ENCODE data around the gene WNT8B. TPM values are rescaled to one million over a fixed set of nuclear protein-coding genes. Genes with fewer than 3 reads are reported as not detected.
A peak's percentile ranks its signal among the peaks of the same experiment; 100 is the strongest.

WNT8B gene
- total and polyA plus RNA-seq, 10 of the 15 experiments (the other 5 are each of a cell fraction or from before 2014, with no cell fraction given), result not detected

DNA sequence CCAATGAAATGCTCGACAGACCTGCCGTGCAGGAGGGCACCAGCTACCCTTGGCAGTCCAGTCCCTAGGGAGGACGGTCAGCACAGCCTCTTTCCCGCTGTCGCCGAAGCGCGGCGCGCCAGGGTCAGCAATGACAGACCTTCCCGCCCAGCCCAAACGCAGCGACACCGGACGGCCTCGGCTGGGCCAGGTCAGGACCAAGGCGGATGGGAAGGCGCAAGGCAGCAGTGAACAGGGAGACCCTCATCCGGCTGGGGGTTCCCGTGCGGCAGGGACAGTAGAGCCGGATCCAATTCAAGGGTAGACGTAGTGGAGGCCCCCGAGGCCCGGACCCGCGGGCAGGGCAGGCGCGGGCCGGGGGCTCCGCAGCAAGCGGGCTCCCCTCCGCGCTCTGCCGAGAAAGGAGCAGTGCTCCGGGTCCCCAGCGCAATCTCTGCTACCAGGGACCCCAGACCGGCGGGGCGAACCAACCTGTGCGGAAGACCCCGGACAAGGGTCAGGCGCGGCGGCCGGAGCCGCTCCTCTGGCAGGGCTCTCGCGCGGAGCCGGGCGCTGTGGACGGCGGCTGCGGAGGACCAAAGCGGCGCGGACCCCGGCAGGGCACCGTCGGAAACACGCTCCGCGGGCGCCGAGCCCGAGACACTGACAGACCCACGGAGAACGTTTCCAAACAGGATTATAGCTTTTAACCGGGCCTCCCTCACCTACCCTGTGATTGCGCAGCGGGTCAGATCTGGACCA, 56.7 kb downstream of the WNT8B start, which contains the start of gene SEC31B:
Gene SEC31B (minus strand): TSS at position 551 of the 741 bp plus-strand sequence. CDS start 2,909 bp downstream, outside the sequence.
- no peaks in the 10 kb centered on the region for H3K27me3 ChIP-seq (replicated peaks in 1 of 2; ENCODE audit: control insufficient read depth in 2 of 2, insufficient read depth in 2 of 2, low read length in 1 of 2)
- no peaks in the 10 kb centered on the region for H3K9me3 ChIP-seq (replicated peaks; ENCODE audit: control insufficient read depth, insufficient read depth, low read length)
- H3K79me2 ChIP-seq (ENCODE audit: control insufficient read depth, insufficient read depth, low read length), result no peaks in the 10 kb centered on the region
- in situ Hi-C loops (cut with MboI), result no loop called here
- DNase-seq (ENCODE audit: low read depth, low spot score) (no peak), FAIRE-seq (no peak), ATAC-seq (peak; percentile 23)
- POLR2A ChIA-PET, result no interaction called here
- WGBS (ENCODE audit: insufficient coverage, insufficient replicate concordance, low lambda C conversion rate, missing lambda C conversion rate), result 89% methylated on average over 59 of the region's 72 CpGs
- H3K9ac ChIP-seq (ENCODE audit: control insufficient read depth, insufficient read depth, low read length), result no peak within 1 kb of the TSS
- intact Hi-C loops (cut with micrococcal nuclease; ENCODE audit: unreplicated experiment), result no loop called here
- SMC1A ChIA-PET (ENCODE audit: uncharacterized antibody, unreplicated experiment), result interaction anchor here (0.5 to 3.8 kb wide), 17 partner anchors 8 to 673 kb away, joined by 3 to 23 read pairs (median 5); partner anchors contain the start of gene HIF1AN
- TF ChIP-seq SMAD5 (IDR thresholded peaks at IDR 0.05; ENCODE audit: low read depth) (no peak), POLR2A (IDR thresholded peaks at IDR 0.05; ENCODE audit: low read depth, low read length) (peak; percentile 50), CBX3 (IDR thresholded peaks at IDR 0.05; ENCODE audit: borderline replicate concordance, low read depth) (no peak), MXI1 (IDR thresholded peaks at IDR 0.05; ENCODE audit: low read depth, low read length) (no peak), TAF1 (IDR thresholded peaks at IDR 0.05; ENCODE audit: borderline replicate concordance, low read depth, low read length) (no peak), MYC (IDR thresholded peaks at IDR 0.05; ENCODE audit: insufficient read depth, insufficient read length, insufficient replicate concordance, low read length, severe bottlenecking) (no peak), POLR2AphosphoS5 (IDR thresholded peaks at IDR 0.05; ENCODE audit: low read length) (no peak), CHD2 (IDR thresholded peaks at IDR 0.05; ENCODE audit: borderline replicate concordance, low read depth, low read length) (no peak)
- TF ChIP-seq, protein P1, sequence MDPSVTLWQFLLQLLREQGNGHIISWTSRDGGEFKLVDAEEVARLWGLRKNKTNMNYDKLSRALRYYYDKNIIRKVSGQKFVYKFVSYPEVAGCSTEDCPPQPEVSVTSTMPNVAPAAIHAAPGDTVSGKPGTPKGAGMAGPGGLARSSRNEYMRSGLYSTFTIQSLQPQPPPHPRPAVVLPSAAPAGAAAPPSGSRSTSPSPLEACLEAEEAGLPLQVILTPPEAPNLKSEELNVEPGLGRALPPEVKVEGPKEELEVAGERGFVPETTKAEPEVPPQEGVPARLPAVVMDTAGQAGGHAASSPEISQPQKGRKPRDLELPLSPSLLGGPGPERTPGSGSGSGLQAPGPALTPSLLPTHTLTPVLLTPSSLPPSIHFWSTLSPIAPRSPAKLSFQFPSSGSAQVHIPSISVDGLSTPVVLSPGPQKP (IDR thresholded peaks at IDR 0.05; ENCODE audit: low read depth, low read length), result no peak
- TF ChIP-seq, protein P2, sequence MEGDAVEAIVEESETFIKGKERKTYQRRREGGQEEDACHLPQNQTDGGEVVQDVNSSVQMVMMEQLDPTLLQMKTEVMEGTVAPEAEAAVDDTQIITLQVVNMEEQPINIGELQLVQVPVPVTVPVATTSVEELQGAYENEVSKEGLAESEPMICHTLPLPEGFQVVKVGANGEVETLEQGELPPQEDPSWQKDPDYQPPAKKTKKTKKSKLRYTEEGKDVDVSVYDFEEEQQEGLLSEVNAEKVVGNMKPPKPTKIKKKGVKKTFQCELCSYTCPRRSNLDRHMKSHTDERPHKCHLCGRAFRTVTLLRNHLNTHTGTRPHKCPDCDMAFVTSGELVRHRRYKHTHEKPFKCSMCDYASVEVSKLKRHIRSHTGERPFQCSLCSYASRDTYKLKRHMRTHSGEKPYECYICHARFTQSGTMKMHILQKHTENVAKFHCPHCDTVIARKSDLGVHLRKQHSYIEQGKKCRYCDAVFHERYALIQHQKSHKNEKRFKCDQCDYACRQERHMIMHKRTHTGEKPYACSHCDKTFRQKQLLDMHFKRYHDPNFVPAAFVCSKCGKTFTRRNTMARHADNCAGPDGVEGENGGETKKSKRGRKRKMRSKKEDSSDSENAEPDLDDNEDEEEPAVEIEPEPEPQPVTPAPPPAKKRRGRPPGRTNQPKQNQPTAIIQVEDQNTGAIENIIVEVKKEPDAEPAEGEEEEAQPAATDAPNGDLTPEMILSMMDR (IDR thresholded peaks at IDR 0.05 in 2 of 3, conservative IDR thresholded peaks at IDR 0.05 in 1 of 3; ENCODE audit: control insufficient read depth in 2 of 3, extremely low read depth in 1 of 3, insufficient read depth in 1 of 3, low read depth in 3 of 3, low read length in 3 of 3), result 0 out of 6 replicates have a peak, but pooled peaks of 1 of the 3 experiments have one; percentile 8
- H4K20me1 ChIP-seq (ENCODE audit: control insufficient read depth, insufficient read depth), result no peaks in the 10 kb centered on the region
- H3K4me2 ChIP-seq (ENCODE audit: control insufficient read depth, insufficient read depth), result no peak within 1 kb of the TSS
- H3K36me3 ChIP-seq (ENCODE audit: control insufficient read depth in 2 of 2, insufficient read depth in 2 of 2, low read length in 1 of 2), result peaks cover 5 to 8% of the 10 kb centered on the region in 2 experiments; a peak in 3 of 4 replicates
- no peak within 1 kb of the TSS for H2AFZ ChIP-seq (ENCODE audit: control insufficient read depth, low read depth, low read length)
- no peak within 1 kb of the TSS for H3K4me3 ChIP-seq
- RAD21 ChIA-PET (ENCODE audit: unreplicated experiment), result interaction anchor here (0.7 to 2.0 kb wide), 17 partner anchors 8 to 359 kb away, joined by 3 to 20 read pairs (median 4); no protein-coding TSS in a partner anchor
- CTCF ChIA-PET, result interaction anchor here (0.9 to 3.5 kb wide), 37 partner anchors 8 to 673 kb away, joined by 3 to 49 read pairs (median 6); partner anchors contain the start of genes HIF1AN, NDUFB8 and SCD
- no peak within 1 kb of the TSS for H3K27ac ChIP-seq (ENCODE audit: control insufficient read depth, insufficient read depth)
- no TSS peak for BruUV-seq (replicated peaks)
- no peaks in the 10 kb centered on the region for H3K4me1 ChIP-seq (ENCODE audit: control insufficient read depth, insufficient read depth, low read length)

Data from GM12878 (cell line).